Muscle layer of duodenum (tissue), 2 donors: ENCODE data around the gene DEXI.

ENCODE experiments used
- H3K27ac ChIP-seq: one replicate; pipeline ENCODE4 v1.7.0; 2013; ENCODE audit warnings: mild to moderate bottlenecking, low read length
- H3K27me3 ChIP-seq: one replicate; pipeline ENCODE4 v1.7.0; 2013; ENCODE audit warnings: low read depth, mild to moderate bottlenecking, control low read depth, low read length
- H3K36me3 ChIP-seq, 2 donors: one replicate each; pipeline ENCODE4 v1.7.0; 2013; ENCODE audit warnings: low read length in 2 of 2, control low read depth in 1 of 2, mild to moderate bottlenecking in 1 of 2; ENCODE audit not compliant: insufficient read depth in 2 of 2, control insufficient read depth in 1 of 2
- H3K4me1 ChIP-seq, 2 donors: one replicate each; pipeline ENCODE4 v1.7.0; 2013; ENCODE audit warnings: low read length in 2 of 2, mild to moderate bottlenecking in 2 of 2, control low read depth in 1 of 2, moderate library complexity in 1 of 2; ENCODE audit not compliant: insufficient read depth in 2 of 2, control insufficient read depth in 1 of 2
- H3K4me3 ChIP-seq, 2 donors: one replicate each; pipeline ENCODE4 v1.7.0; 2013; ENCODE audit warnings: low read length in 2 of 2, low read depth in 1 of 2, mild to moderate bottlenecking in 1 of 2
- H3K9me3 ChIP-seq, 2 donors: one replicate each; pipeline ENCODE4 v1.7.0; 2013; ENCODE audit warnings: low read length in 2 of 2, control low read depth in 1 of 2, mild to moderate bottlenecking in 1 of 2; ENCODE audit not compliant: control insufficient read depth in 1 of 2
- donor health status: healthy.

The DEXI gene

DNA sequence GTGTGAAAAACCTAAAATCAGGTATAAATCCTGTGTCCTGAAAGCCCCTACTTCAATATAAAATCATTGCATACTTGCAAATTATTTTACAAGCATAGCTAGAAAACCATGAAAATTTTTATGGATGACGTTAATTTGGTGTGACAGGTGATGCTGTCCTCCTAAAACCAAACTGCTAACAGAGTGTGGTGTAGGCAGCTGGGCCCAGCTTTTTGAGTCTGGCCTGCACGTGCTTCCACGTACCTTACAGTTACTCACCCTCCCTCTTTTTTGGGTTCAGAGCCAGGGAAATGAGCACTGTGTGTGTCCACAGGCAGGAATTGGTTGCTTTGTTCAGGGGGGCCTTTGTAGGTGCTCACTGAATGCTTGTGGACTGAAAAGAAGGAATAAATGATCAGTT lies 38.5 kb upstream of the DEXI start:
- Histone ChIP-seq H3K9me3 (no peaks in the 10 kb centered on the region), H3K4me3 (no peak overlapping the region), H3K36me3 (peaks cover 3 to 20% of the 10 kb centered on the region in 2 donors), H3K27me3 (no peaks in the 10 kb centered on the region), H3K4me1 (peaks cover 0 to 19% of the 10 kb centered on the region in 2 donors), H3K27ac (no peak overlapping the region)

DNA sequence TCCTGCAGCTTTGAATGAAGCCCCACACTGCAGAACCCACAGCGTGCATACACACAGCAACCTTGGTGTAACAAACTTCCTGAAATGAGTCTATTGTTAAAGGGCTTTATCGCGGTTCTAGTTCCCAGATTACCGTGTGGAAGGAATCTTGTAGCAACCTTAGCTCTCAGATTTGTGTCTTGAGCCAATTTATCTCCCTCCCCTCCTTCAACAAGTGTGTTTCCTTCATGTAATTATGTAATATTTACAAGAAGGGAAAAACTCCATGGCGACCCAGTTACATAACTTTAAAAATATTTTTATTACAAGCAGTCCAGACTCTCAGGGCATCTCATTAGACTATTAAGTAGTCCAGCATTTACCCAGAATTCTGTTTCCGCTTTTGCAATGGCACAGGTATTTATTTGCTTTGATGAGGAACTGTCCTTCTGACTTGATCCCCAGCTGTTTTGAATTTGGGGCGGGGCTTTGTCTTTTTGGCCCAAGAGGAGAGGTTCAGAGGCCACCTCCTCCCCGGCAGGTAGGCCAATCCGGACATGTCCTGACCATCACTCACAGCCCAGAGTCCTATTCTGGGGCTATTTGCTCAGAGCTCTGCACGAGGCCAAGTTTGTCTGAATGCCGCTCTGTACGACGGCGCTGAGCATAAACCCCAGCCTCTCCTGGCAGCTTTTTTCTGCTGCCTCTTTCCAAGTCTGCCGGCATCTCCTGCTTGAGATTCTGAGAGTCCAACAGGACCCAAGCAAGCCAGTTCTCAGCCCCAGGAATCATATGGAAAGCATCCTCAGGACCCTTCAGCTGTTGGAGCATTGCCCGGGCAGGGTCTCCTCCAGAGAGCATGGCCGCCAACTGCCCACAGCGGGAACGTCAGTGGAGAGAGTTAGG lies 37.7 kb upstream of the DEXI start:
- Histone ChIP-seq H3K4me3 (no peak overlapping the region), H3K4me1 (peaks cover 0 to 19% of the 10 kb centered on the region in 2 donors), H3K36me3 (peaks cover 3 to 20% of the 10 kb centered on the region in 2 donors), H3K27ac (no peak overlapping the region), H3K9me3 (no peaks in the 10 kb centered on the region), H3K27me3 (no peaks in the 10 kb centered on the region)

DNA sequence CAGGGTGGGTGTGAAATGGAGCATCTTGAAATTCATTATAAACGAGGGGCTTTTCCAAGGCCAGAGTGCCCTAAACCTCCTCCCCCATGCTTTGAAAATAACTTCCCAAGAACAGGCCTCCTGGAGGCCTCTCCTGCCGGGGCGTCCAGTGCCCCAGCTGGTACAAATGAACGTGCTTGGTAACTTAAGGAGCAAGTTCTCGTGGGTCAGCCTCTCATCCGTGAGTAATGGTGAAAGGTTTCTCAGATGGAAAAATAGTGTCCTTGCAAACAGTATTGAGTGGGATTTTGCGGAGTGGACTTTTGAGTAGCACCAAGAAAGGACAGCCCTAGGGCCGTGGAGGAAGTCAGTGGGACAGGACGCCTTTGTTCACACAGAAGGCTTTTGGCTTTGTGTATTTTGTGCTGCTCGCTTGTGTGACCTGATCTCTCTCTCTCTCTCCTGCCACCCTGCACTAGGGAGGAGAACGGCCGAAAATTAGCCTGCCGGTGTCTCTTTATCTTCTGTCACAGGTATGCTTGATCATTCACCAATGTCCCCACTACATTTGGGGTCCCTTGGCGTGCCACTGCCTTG lies 36.7 kb upstream of the DEXI start:
- Histone ChIP-seq H3K27me3 (no peaks in the 10 kb centered on the region), H3K27ac (no peak overlapping the region), H3K4me1 (peaks cover 0 to 19% of the 10 kb centered on the region in 2 donors), H3K36me3 (peaks cover 7 to 17% of the 10 kb centered on the region in 2 donors), H3K9me3 (no peaks in the 10 kb centered on the region), H3K4me3 (no peak overlapping the region)

DNA sequence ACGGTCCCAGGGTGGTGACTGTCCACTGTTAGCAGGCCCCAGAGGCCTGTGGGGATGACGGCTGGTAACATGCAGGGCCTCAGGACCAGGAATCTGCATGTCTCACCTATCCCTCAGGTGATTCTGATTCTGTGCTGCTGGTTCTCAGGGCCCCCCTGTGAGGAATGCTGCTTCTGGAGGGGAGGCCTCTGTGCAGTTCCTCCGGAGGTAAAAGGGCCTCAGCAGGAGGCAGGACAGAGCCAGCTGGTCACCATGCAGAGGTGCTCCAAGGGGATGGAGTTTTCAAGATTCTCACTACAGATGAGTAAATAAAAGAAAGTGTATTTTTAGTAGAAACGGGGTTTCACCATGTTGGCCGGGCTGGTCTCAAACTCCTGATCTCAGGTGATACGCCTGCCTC lies 35.9 kb upstream of the DEXI start:
- Histone ChIP-seq H3K27me3 (no peaks in the 10 kb centered on the region), H3K9me3 (no peaks in the 10 kb centered on the region), H3K36me3 (peaks cover 9 to 13% of the 10 kb centered on the region in 2 donors), H3K4me1 (peaks cover 0 to 19% of the 10 kb centered on the region in 2 donors), H3K27ac (no peak overlapping the region), H3K4me3 (no peak overlapping the region)

DNA sequence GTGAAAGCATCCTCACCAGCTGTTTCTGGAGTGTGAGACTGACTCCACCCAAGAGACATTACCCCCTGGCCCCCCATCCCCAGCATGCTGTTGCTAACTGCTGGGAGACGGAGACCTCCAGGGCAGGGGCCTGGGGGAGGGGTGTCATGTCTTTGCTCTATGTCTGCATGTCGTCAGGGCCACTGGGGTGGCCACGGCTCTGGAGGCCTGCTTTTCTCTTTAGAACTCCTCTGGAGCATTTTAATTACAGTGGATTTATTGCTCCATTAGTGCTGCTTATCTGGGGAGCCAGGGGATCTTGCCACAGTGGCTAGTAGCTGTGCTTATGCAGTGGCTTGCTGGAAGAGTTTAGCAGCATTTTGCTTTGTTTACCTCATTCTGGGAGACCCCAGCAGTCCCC lies 34.4 kb upstream of the DEXI start:
- H3K4me3 ChIP-seq = no peak overlapping the region
- no peak overlapping the region for H3K27ac ChIP-seq
- H3K36me3 ChIP-seq = peaks cover 12 to 15% of the 10 kb centered on the region in 2 donors
- H3K9me3 ChIP-seq = no peaks in the 10 kb centered on the region
- no peaks in the 10 kb centered on the region for H3K27me3 ChIP-seq
- H3K4me1 ChIP-seq = peaks cover 3 to 23% of the 10 kb centered on the region in 2 donors

DNA sequence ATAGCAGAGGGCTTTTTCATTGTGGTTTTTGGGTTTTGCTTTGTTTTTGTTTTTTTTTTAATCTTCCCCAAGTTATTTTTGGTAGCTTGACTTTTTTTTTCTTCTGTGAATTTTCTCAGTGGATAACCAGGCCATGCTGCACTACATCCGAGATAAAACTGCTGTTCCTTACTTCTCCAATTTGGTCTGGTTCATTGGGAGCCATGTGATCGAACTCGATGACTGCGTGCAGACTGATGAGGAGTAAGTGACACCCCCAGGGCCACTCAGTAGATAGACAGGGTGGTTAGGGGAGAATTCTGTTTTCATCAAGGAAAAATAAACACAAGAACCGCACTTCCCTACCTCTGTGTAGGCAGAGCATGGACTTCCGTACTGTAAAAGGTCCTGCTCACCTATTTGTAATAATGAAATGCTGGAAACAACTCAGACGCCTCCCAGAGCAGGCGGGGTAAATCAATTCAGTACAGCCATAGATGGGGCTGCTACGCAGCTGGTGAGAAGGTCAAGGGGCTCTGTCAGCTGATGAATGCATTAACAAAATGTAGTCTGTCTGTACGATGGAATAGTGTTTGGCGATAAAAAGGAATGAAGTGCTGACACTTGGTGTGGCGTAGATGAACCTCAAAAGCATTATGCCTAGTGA lies 30.7 kb upstream of the DEXI start:
- no peaks in the 10 kb centered on the region for H3K27me3 ChIP-seq
- H3K4me1 ChIP-seq = peaks cover 5 to 7% of the 10 kb centered on the region in 2 donors
- H3K9me3 ChIP-seq = no peaks in the 10 kb centered on the region
- H3K27ac ChIP-seq = no peak overlapping the region
- H3K36me3 ChIP-seq = peaks cover 23 to 30% of the 10 kb centered on the region in 2 donors
- H3K4me3 ChIP-seq = no peak overlapping the region

DNA sequence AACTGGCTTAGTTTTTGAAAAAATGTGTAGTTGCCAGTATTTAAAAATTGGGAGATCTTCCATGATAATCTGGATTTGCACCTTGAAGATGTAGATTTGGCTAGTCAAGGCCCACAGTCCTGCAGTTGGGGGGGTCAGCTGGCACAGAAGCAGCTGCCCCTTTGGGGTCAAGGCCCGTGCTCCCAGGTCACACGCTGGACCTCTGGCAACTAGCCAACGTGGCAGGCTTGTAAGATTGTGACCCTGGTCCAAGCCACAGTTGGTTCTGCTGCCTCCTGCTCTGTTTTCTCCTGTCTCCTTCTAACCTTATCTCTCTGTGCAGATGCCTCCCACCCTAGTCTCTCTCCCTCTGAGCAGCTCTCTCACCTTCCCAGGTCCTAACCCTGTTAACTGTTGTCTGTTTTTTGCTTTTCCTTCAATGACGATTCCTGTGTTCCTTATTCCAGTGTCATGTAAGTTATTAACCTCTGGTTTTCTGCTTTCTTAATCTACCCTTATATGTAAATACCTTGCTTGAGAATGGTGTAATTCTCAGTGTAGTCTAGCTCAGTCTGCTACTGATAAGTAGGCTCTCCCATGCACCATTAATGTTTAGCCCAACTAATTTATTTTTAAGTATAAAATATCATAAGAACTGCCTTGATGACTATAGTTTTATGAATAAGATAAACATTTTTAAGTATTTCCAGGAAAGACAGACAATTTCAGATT lies 30.0 kb upstream of the DEXI start:
- no peak overlapping the region for H3K4me3 ChIP-seq
- no peaks in the 10 kb centered on the region for H3K9me3 ChIP-seq
- no peak overlapping the region for H3K27ac ChIP-seq
- H3K36me3 ChIP-seq = peaks cover 18 to 30% of the 10 kb centered on the region in 2 donors
- H3K4me1 ChIP-seq = peaks cover 5 to 7% of the 10 kb centered on the region in 2 donors
- H3K27me3 ChIP-seq = no peaks in the 10 kb centered on the region

DNA sequence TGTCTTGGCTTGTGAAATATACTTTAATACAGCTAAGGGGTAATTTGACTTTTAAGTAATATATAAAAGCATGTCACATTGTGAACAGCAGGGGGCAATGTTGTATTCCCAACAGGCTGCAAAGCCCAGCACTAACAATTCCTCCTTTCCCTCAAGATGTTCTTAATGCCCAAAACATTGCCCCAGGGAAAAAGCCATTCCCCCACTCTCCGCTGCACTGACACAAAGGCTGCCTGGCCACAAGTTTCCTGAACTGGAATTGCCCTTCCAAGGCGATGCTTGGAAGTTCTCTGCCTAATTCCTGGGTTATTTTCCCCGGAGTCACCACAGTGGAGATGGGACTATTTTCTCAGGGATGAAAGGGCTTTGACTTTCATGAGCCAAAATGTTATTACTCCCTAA lies 29.3 kb upstream of the DEXI start:
- H3K9me3 ChIP-seq = no peaks in the 10 kb centered on the region
- no peaks in the 10 kb centered on the region for H3K27me3 ChIP-seq
- no peak overlapping the region for H3K4me3 ChIP-seq
- peaks cover 5 to 7% of the 10 kb centered on the region in 2 donors for H3K4me1 ChIP-seq
- no peak overlapping the region for H3K27ac ChIP-seq
- H3K36me3 ChIP-seq = peaks cover 15 to 30% of the 10 kb centered on the region in 2 donors

DNA sequence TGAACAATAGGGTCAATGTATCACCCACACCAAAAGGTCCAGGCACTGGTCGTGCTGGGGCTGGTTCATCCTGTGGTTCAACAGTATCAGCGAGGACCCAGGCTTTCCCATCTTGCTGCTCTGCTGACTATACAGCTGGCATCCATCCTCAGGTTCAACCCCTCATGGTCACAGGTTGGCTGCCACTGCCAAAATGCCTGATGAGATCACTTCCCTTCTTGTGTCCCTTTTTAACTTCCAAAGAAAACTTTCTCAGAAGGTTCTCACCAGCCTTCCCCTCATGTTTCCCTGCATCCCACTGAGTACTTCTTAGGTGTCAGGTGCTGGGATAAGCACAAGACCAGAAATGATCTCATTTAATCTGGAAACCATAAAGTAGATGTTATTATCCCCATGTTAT lies 27.8 kb upstream of the DEXI start:
- H3K4me3 ChIP-seq = no peak overlapping the region
- H3K36me3 ChIP-seq = peaks cover 15 to 30% of the 10 kb centered on the region in 2 donors
- peaks cover 5 to 7% of the 10 kb centered on the region in 2 donors for H3K4me1 ChIP-seq
- no peaks in the 10 kb centered on the region for H3K27me3 ChIP-seq
- no peaks in the 10 kb centered on the region for H3K9me3 ChIP-seq
- H3K27ac ChIP-seq = no peak overlapping the region

DNA sequence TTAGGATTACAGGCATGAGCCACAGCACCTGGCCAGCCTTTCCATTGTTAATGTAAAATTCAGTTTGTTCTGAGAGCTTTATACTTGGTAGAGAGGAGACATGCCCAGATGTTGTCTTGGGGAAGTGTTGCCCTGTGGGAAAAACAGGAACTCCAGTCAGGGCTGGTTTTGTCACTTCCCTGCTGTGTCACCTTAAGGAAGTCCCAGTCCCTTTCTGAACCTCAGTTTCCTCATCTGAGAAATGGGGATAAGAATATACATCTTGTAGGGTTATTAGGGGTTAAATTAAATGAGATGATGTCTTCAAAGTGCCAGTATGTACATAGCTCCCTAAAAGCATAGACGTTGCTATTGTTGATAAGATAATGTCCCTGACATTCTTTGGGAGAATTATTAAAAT lies 27.3 kb upstream of the DEXI start:
- Histone ChIP-seq H3K27ac (no peak overlapping the region), H3K36me3 (peaks cover 15 to 30% of the 10 kb centered on the region in 2 donors), H3K4me3 (no peak overlapping the region), H3K4me1 (peaks cover 5 to 7% of the 10 kb centered on the region in 2 donors), H3K27me3 (no peaks in the 10 kb centered on the region), H3K9me3 (no peaks in the 10 kb centered on the region)

DNA sequence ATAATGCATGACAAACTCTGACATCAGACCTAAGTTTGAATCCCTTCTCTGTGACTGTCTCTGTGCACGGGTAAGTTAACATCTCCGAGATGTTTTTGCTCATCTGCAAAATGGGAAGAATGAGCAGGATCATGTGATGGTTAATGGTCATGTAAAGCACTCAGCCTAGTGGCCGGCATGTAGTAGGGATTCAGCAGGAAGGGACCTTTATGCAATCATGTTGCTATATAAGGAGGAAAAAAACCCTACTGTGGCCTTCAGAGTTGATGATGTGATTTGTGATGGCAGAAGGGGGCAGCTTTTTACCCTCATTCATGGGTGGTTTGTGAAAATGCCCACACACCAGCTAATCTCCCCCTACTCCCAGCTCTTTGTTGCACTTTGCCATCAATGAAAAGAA lies 26.2 kb upstream of the DEXI start:
- Histone ChIP-seq H3K27me3 (no peaks in the 10 kb centered on the region), H3K9me3 (no peaks in the 10 kb centered on the region), H3K4me1 (peaks cover 9 to 14% of the 10 kb centered on the region in 2 donors), H3K27ac (no peak overlapping the region), H3K36me3 (peaks cover 14 to 27% of the 10 kb centered on the region in 2 donors), H3K4me3 (no peak overlapping the region)
